NT2/D1 (cell line): ENCODE data around the gene WDR20.

Experiments
- SUZ12 ChIP-seq: IDR thresholded peaks from 2 replicates; pipeline ENCODE4 v1.6.1; 2011; ENCODE audit not compliant: insufficient read length, insufficient read depth; ENCODE audit errors: extremely low read depth
- YY1 ChIP-seq: IDR thresholded peaks from 2 replicates; pipeline ENCODE4 v1.6.1; 2011; ENCODE audit not compliant: insufficient read length, insufficient read depth
- ZNF274 ChIP-seq: IDR thresholded peaks from 2 replicates; pipeline ENCODE4 v1.6.1; 2011; ENCODE audit warnings: mild to moderate bottlenecking, low read depth, low read length

DNA sequence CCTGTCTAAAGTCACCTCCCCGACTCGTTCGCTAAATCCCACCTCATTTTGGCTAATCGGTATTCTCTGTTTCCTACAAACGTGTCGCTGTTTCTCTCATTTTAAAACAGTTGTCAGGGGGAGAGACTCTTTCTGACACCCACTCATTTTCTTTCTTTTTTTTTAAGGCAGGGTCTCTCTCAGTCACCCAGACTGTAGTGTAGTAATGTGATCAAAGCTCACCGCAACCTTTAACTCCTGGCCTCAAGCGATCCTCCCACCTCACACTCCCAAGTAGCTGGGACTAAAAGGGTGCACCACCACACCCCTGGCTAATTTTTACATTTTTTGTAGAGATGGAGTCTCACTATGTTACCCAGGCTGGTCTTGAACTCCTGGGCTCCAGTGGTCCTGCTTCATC lies 19.1 kb downstream of the WDR20 start:
- TF ChIP-seq ZNF274 (no peak), SUZ12 (no peak), YY1 (no peak)
